Epidermal melanocyte (primary cell): ENCODE results near the gene FIS1.

ENCODE experiments used
- DNase-seq: peaks from one replicate; pipeline ENCODE4 v3.0.0; 2011; ENCODE audit warnings: low spot score; ENCODE audit not compliant: insufficient read length

FIS1 gene

GRCh38 chr7:101234636-101235035, 10.2 kb downstream of the FIS1 start:
- no peak for DNase-seq

GRCh38 chr7:101233907-101234547, 10.9 kb downstream of the FIS1 start:
- DNase-seq = no peak

DNA sequence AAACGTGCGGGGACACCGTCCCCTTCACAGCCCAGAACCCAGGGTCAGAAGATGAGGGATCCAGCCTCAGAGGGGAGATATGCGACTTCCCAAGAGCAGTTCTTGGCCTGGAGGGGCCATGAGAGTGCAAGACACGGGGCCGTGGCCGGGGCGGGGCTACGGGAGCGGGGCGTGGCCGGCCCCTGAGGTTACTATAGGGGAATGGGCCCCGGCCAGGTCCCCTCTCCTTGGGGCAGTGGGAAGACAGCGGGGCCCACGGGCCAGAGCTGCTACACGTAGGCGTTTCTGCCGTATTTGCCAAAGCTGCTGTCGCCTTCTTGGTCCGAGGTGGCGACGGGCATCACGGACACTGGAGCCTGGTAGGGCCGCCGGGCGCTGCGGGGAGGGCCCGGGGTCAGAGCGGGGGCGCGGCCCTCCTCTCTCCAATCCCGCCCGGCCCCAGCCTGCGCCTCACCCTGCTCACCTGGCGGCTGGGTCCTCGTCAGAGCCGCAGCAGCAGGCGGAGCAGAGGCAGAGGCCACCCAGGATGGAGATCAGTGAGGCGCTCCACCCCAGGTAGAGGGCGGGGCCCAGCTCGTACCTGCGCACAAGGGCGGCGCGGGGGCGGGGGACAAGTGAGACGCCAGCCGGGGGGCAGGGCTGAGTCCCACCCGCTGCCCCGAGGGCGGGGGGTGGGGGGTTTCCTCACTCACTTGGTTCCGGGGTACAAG, 12.6 kb downstream of the FIS1 start:
- DNase-seq = no peak

- DNase-seq = no peak
Measured at GRCh38 chr7:101231644-101232043, 13.2 kb downstream of the FIS1 start.

DNA sequence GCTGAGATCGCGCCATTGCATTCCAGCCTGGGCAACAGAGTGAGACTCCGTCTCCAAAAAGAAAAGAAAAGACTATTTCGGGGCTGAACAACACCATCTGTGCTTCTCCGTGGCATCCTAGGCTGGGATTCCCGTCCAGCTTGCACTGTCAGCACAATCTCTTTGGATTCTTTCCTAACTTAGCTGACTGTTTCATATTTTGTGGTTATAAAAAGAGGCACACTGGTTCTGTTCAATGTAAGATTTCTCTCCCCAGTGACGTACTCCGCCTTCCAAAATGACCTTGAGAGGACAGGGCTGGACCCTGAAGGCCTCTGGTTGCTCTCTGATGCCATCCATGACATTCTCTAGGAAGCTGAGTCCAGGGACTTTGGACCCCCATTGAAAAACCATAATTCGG, 18.2 kb downstream of the FIS1 start:
- no peak for DNase-seq

GRCh38 chr7:101225650-101226049, 19.2 kb downstream of the FIS1 start:
- no peak for DNase-seq

GRCh38 chr7:101223528-101223927, 21.4 kb downstream of the FIS1 start:
- no peak for DNase-seq

DNA sequence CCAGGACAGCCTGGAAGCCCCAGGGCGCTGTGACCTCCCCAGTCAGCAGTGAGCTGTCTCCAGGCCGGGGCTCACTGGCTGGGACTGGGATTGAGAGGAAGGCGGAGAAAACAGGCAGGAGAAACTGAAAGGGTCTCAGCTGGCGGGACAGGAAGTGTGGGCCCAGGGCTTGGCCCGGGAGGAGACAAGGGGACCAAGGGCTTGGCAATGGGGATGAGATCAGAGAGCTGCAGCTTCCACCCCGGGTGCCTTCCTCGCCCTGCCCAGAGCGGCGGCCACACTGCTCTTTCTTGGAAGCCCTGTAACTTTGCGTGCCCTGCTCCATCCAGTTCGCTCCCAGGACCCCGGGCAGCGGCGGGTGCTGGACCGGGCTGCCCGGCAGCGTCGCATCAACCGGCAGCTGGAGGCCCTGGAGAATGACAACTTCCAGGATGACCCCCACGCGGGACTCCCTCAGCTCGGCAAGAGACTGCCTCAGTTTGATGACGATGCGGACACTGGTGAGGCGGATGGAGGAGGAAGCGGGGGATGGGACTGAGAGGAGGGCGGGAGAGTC, 22.5 kb downstream of the FIS1 start:
- no peak for DNase-seq

DNA sequence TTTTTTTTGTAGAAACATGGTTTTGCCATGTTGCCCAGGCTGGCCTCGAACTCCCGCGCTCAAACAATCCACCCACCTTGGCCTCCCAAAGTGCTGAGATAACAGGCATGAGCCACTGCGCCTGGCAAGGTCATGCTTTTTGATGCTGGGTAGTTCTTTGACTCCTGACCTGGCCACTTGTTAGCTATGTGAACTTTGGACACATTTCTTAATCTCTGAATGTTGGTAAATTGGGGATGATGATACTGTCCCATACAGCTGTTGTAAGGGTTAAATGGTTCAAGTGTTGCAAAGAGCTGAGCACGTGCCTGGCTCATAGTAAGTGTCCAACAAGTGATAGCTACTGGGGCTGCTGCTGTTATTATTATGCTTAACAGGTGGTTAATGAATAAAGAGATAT, 24.6 kb downstream of the FIS1 start:
- no peak for DNase-seq

DNA sequence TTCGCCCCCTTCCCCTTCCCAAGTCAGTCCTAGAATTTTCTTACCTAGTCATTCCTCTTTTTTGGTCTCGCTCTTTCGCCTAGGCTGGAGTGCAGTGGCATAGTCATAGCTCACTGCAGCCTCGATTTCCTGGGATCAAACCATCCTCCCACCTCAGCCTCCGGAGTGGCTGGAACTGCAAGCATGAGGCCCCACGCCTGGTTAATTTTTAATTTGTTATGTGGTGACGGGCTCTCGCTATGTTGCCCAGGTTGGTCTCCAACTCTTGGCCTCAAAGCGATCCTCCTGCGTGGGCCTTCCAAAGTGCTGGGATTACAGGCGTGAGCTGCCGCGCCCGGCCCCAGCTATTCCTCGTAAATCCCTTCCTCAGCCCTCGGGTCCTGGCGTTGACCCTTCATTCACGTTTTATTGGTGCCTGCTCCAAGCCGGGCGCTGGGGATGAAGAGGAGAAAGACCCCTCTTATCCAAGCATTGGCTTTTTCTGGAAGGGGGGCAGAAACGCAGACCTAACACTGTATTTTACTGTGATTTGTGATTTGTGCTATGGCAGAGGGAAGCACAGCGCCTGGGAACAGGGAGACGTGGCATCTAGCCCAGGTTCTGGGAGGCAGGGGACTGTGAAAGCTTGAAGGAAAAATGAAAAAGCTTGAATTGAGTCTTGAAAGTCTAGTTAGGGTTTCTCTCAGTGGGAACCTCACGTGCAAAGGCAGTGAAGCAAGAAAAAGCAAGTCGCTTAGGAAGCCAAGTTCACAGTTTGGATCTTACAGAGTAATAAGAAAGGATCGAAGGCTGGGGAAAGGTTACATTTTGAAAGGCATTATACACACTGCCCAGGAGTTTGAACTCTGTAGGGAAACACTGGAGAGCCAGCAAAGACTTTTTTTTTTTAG, 26.4 kb downstream of the FIS1 start:
- no peak for DNase-seq

DNA sequence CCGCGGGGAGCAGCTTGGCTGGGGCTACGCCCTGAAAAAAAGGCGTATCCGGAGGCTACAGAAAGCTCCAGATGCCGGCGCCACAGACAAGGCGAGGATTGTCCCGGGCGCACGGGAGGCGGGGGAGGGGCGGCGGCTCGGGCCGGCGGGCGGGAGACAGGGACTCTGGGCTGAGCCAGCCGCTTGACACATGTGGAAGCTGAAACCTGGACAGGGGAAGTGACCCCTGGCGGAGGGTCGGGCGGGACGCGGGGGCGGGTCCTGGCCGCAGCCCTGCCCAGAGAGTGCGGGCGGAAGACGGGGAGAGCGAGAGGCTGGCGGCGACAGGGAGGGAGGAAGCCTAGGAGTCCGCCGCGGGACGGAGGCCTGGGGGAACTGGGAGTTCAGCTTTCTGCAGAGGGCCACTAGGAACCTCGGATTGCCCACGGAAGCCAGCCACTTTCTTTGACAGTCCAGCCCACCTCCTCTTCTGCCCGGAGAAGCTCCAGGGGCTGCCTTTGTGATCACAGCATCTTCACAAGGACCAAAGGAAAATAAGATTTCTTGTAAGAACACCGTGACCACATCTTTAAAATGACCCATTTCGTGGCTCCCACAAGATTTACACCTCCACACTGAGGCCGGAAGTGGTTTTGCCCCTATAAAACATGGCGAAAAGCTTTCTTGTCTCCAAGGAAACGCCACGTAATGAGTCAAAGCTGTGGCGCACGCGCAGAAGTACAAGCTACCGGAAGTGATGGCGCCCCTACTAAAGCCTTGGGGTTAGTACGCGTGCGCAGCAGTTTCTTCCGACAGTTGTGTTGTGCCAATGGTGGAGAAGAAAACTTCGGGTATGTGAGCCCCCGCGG, 27.3 kb downstream of the FIS1 start, which contains the start of the genes PLOD3 and ZNHIT1:
Gene PLOD3 (minus strand): TSS at position 194 of the 848 bp plus-strand sequence. CDS start 307 bp downstream, outside the sequence.
Gene ZNHIT1 (plus strand): TSS at position 778 of the 848 bp plus-strand sequence. CDS start 31 bp downstream, at position 809.
- DNase-seq = peak; percentile 100

- no peak for DNase-seq
Measured at GRCh38 chr7:101216860-101217387, 28.0 kb downstream of the FIS1 start.

GRCh38 chr7:101216001-101216859, 28.7 kb downstream of the FIS1 start:
- DNase-seq = no peak

DNA sequence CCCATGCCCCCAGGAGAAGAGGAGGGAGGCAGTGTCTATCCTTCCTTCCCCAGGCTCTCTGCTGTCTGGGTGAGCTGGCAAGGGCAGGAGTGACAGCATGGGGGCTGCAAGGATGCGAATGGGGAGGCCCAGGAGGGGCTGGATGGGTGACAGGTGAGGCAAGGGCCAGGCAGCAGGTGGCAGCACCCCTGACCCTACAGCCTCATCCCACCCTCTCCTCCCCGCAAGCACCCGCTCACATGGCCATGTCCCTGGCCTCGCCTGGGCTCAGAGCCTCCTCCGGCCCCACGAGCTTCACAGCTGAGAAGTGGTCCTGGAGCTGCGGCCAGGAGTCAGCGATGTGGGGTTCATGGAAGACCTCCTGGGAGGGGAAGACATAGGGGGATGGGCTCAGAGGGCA, 32.9 kb downstream of the FIS1 start:
- DNase-seq = no peak

- DNase-seq = no peak
Measured at GRCh38 chr7:101211501-101211900, 33.4 kb downstream of the FIS1 start.

DNA sequence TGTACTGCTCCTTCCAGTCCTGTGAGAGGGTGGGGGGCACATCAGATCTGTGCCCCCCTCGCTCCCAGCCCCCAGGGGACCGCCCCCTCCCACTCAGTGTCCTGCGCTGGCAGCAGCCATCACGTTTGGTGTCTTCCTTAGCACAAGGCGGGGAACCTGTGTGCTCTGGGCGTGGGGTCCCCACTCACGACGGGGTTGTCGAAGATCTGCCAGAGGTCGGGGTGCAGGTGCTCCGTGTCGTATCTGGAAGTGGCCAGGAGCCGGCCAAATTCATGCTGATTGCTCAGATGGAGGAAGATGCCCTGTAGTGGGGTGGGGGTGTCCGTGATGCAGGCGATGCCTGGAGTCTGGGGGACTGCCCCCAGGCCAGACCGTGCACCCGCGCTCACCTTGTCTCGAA, 34.7 kb downstream of the FIS1 start:
- DNase-seq = no peak

GRCh38 chr7:101208794-101209193, 36.1 kb downstream of the FIS1 start:
- no peak for DNase-seq

DNA sequence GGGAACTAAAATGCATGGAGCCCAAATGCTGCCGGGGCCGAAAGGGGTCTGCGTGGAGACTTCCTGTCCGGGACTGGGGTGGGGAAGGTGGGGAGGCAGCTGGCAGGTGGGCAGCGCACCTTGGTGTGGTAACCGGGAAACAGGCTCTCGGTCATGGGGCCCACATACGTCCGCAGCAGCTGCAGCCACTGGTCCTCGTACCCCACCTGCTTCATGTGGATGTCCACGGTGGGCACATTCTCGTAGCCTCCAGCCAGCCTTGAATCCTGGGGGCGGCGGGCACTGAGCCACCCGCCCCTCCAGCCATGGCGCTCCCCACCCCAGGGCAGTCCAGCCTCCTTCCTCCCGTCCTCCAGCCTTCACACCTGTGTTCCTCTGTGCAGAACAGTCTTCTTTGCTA, 37.4 kb downstream of the FIS1 start:
- DNase-seq = no peak

DNA sequence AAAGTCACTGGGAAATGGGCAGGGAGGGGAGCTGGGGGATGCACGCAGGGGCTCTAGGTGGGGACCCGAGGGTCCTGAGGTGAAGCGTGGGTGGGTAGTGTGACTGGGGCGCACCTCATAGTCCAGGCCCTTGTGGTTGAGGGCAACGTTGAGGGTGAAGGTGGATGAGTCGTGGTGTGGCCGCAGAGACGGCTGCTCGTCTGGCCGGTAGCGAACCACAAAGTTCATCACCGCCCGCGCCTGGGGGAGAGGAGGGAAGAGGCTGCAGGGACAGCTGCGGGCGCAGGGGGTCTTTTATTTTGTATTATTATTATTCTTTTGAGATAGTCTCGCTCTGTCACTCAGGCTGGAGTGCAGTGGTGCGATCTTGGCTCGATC, 38.2 kb downstream of the FIS1 start:
- DNase-seq = no peak
